ENCODE measurements around the gene TMEM247.
A peak's percentile ranks its signal among the peaks of the same experiment; 100 is the strongest.

Gene TMEM247

DNA sequence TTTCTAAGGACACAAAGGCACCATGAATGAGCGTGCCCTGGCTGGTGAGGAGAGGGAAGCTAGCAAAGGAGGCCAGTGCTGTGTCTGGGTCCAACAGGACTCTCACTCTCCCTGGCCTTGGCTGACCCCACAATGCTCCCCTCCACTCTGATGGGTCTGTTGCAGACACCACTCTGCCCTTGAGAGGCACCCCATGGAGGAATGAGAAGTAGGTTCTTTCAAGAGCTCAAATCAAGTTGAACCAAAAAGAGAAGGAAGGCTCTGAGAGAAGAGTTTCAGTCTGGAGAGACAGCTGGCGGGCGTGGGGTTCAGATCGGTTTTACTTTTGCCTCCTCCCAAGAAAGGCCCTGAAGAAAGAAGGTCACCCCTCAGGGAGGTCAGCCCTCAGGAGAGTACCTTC, 18.4 kb downstream of the TMEM247 start:
- no peaks in the 10 kb centered on the region for H3K36me3 ChIP-seq
- H3K27me3 ChIP-seq (ENCODE audit: insufficient read depth, low read depth, severe bottlenecking), result no peaks in the 10 kb centered on the region
- TF ChIP-seq, protein P1, sequence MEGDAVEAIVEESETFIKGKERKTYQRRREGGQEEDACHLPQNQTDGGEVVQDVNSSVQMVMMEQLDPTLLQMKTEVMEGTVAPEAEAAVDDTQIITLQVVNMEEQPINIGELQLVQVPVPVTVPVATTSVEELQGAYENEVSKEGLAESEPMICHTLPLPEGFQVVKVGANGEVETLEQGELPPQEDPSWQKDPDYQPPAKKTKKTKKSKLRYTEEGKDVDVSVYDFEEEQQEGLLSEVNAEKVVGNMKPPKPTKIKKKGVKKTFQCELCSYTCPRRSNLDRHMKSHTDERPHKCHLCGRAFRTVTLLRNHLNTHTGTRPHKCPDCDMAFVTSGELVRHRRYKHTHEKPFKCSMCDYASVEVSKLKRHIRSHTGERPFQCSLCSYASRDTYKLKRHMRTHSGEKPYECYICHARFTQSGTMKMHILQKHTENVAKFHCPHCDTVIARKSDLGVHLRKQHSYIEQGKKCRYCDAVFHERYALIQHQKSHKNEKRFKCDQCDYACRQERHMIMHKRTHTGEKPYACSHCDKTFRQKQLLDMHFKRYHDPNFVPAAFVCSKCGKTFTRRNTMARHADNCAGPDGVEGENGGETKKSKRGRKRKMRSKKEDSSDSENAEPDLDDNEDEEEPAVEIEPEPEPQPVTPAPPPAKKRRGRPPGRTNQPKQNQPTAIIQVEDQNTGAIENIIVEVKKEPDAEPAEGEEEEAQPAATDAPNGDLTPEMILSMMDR (IDR thresholded peaks at IDR 0.05; ENCODE audit: low read depth, low read length), result no peak
- H3K9me3 ChIP-seq (ENCODE audit: severe bottlenecking), result no peaks in the 10 kb centered on the region
- H3K4me3 ChIP-seq (ENCODE audit: low read depth, low read length), result no peak overlapping the region
- no peak for DNase-seq
- H3K27ac ChIP-seq, result no peak overlapping the region; the same call in 1 of the 2 replicates

DNA sequence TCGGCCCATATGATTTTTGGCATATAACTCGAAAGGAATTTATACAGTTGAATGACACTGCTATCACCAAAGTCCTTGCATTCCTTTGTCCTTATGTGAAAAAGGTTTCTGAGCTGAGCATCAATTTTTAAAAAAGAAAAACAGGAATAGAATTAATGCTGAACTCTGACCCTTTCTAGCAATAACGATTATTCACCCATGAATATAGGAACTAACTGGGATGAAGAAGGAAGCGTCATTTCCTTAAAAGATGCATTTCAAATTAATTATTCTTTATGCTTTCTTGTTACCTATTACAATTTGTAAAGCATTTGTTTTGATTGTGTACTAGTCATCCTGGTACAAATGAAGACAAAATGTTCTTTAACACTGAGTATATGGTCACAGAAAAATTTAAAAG, 19.3 kb downstream of the TMEM247 start:
- Histone ChIP-seq H3K36me3 (no peaks in the 10 kb centered on the region), H3K27me3 (ENCODE audit: insufficient read depth, low read depth, severe bottlenecking) (no peaks in the 10 kb centered on the region), H3K27ac (no peak overlapping the region), H3K4me3 (ENCODE audit: low read depth, low read length) (no peak overlapping the region), H3K9me3 (ENCODE audit: severe bottlenecking) (no peaks in the 10 kb centered on the region)
- TF ChIP-seq, protein P1 (IDR thresholded peaks at IDR 0.05; ENCODE audit: low read depth, low read length), result no peak
- no peak for DNase-seq

DNA sequence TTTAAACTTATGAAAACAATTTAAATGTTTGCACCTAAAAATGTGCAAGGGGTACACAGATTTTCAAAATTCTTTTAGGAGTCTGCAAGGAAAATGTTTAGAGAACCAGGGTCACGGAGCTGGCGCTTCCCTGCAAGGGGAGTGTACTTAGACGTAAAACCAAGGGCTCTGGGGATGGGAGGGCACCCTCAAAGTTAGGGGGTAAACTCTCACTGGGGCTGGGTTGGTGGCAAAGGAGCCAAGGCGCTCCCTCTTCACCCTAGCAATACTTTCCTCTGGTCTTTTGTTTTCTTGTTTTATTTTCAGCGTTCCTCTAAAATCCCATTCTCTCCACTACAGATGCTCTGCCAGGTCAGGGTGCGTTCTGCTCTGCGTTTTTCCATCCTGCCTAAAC, 20.0 kb downstream of the TMEM247 start:
- no peaks in the 10 kb centered on the region for H3K36me3 ChIP-seq
- H3K9me3 ChIP-seq (ENCODE audit: severe bottlenecking), result no peaks in the 10 kb centered on the region
- no peak for DNase-seq
- H3K27me3 ChIP-seq (ENCODE audit: insufficient read depth, low read depth, severe bottlenecking), result no peaks in the 10 kb centered on the region
- TF ChIP-seq, protein P1 (IDR thresholded peaks at IDR 0.05; ENCODE audit: low read depth, low read length), result no peak
- no peak overlapping the region; the same call in 1 of the 2 replicates for H3K27ac ChIP-seq
- peak overlapping the region; percentile 86 for H3K4me3 ChIP-seq (ENCODE audit: low read depth, low read length)

DNA sequence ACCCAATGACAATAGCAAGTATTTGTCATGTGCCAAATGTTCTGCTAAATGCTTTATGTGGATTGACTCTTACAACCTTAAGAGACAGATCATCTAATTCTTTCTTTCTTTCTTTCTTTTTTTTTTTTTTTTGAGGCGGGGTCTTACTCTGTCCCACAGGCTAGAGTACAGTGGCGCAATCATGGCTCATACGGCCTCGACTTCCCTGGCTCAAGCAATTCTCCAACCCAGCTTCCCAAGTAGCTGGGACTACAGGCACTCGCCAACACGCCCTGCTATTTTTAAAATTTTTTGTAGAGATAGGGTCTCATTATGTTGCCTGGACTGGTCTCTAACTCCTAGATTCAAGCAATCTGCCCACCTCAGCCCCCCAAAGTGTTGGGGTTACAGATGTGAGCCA, 21.4 kb downstream of the TMEM247 start:
- TF ChIP-seq, protein P1 (IDR thresholded peaks at IDR 0.05; ENCODE audit: low read depth, low read length), result no peak
- peak overlapping the region; percentile 51; the same call in 1 of the 2 replicates for H3K27ac ChIP-seq
- peak overlapping the region; percentile 86 for H3K4me3 ChIP-seq (ENCODE audit: low read depth, low read length)
- no peaks in the 10 kb centered on the region for H3K36me3 ChIP-seq
- H3K9me3 ChIP-seq (ENCODE audit: severe bottlenecking), result no peaks in the 10 kb centered on the region
- H3K27me3 ChIP-seq (ENCODE audit: insufficient read depth, low read depth, severe bottlenecking), result no peaks in the 10 kb centered on the region
- DNase-seq, result no peak

DNA sequence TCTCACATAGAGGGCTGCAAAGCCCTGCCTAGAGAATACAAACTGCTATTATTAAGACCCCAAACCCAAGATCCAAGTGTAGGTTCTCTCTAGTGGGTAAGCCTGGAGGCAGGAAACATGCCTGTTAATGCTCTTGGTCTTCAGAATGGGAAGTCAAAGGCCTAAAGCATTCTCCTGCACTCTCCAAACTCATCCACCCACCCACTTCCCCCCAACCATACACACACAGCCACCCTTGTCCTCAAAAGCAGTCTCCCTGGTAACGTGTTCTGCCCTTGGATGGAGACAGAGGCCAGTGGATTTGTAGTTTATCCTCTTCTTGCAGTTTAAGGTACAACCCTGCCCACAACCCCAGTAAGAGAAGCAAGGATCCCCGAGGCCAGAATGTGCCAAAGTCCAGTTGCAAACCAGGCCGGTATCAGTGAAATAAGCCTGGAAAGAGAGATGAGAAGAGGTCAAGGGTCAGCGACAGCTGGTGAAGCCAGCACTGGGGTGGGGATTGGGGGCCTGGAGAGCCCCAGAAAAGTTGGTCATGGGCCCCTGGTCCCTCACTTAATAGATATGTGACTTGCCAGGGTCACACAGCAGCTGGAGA, 23.0 kb downstream of the TMEM247 start:
- no peak for DNase-seq
- TF ChIP-seq, protein P1 (IDR thresholded peaks at IDR 0.05; ENCODE audit: low read depth, low read length), result no peak
- no peak overlapping the region for H3K27ac ChIP-seq
- H3K9me3 ChIP-seq (ENCODE audit: severe bottlenecking), result no peaks in the 10 kb centered on the region
- no peaks in the 10 kb centered on the region for H3K36me3 ChIP-seq
- no peak overlapping the region for H3K4me3 ChIP-seq (ENCODE audit: low read depth, low read length)
- H3K27me3 ChIP-seq (ENCODE audit: insufficient read depth, low read depth, severe bottlenecking), result no peaks in the 10 kb centered on the region

DNA sequence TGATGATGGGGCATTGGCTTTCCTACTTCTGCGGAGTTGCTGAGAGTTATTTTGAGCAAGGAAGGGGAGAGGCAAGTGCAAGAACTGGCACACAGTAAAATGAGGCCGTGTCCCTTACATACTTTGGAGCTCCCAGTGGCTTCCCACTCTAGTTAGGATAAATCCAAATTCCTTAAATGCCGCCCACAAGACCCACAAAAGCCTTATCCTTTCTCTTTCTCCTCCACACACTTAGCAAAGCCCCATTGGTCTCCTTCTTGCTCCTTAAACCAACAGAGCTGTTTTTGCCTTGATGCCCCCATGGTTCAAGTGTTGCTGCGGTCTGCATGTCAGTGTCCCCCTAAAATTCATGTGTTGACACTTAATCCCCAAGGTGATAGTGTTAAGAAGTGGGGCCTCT, 24.3 kb downstream of the TMEM247 start:
- no peaks in the 10 kb centered on the region for H3K27me3 ChIP-seq (ENCODE audit: insufficient read depth, low read depth, severe bottlenecking)
- DNase-seq, result no peak
- no peaks in the 10 kb centered on the region for H3K36me3 ChIP-seq
- no peak overlapping the region for H3K27ac ChIP-seq
- TF ChIP-seq, protein P1 (IDR thresholded peaks at IDR 0.05; ENCODE audit: low read depth, low read length), result no peak
- H3K9me3 ChIP-seq (ENCODE audit: severe bottlenecking), result no peaks in the 10 kb centered on the region
- H3K4me3 ChIP-seq (ENCODE audit: low read depth, low read length), result no peak overlapping the region

All from WERI-Rb-1 (cell line).